K562 (cell line): ENCODE data around the gene ARPC4.

Experiments used
- BRCA1 ChIP-seq, 2 experiments: fragments of 450-650 bp in 1 of 2; sonication (generic) in 1 of 2; formaldehyde crosslinking in 1 of 2; IDR thresholded peaks; 2 replicates each; pipeline versions ENCODE4 v1.5.0 to v1.6.1; 2017 to 2020; ENCODE audit warnings: mild to moderate bottlenecking in 1 of 2, missing genetic modification reagents in 1 of 2
- EHMT2 ChIP-seq: fragments of 450-650 bp; IDR thresholded peaks from 2 replicates; pipeline ENCODE4 v1.6.1; 2018; ENCODE audit warnings: antibody characterized with exemption
- EWSR1 ChIP-seq: fragments of 450-650 bp; IDR thresholded peaks from 2 replicates; pipeline ENCODE4 v1.6.1; 2018; ENCODE audit warnings: borderline replicate concordance, mild to moderate bottlenecking, low read depth, moderate library complexity; ENCODE audit not compliant: partially characterized antibody
- MTA3 ChIP-seq: fragments of 450-650 bp; formaldehyde crosslinking; IDR thresholded peaks from 2 replicates; pipeline ENCODE4 v1.6.1; 2017; ENCODE audit warnings: mild to moderate bottlenecking, borderline replicate concordance
- RCOR1 ChIP-seq, 2 experiments: IDR thresholded peaks; 2 replicates each; pipeline ENCODE4 v1.6.1; 2012; ENCODE audit warnings: low read depth in 2 of 2, low read length in 2 of 2, borderline replicate concordance in 1 of 2, improper control_type of control experiment in 1 of 2
- ZSCAN32 ChIP-seq: fragments of 450-650 bp; formaldehyde crosslinking; IDR thresholded peaks from 2 replicates; pipeline ENCODE4 v1.4.0; 2020; ENCODE audit warnings: mild to moderate bottlenecking, moderate library complexity
- TF ChIP-seq, protein P1 (sequence below): fragments of 250-450 bp; sonication (Bioruptor Pico); IDR thresholded peaks from 2 replicates; pipeline ENCODE4 v1.5.1; 2021; ENCODE audit warnings: mild to moderate bottlenecking
- TF ChIP-seq, protein P2 (sequence below), 3 experiments: IDR thresholded peaks in 2 of 3; conservative IDR thresholded peaks in 1 of 3; 2 replicates each; pipeline ENCODE4 v1.5.1; 2011 to 2012; ENCODE audit warnings: low read length in 3 of 3, mild to moderate bottlenecking in 3 of 3, control low read depth in 2 of 3, improper control_type of control experiment in 1 of 3, inconsistent platforms in 1 of 3, low read depth in 1 of 3, mixed read lengths in 1 of 3, moderate library complexity in 1 of 3; ENCODE audit not compliant: insufficient read depth in 2 of 3
- TF ChIP-seq, protein P3 (sequence below), 2 experiments: fragments of 450-650 bp in 1 of 2; sonication (generic) in 1 of 2; formaldehyde crosslinking in 1 of 2; IDR thresholded peaks; 2 replicates each; pipeline versions ENCODE4 v1.7.1 to v1.9.0; 2016 to 2022; ENCODE audit warnings: inconsistent platforms in 1 of 2, mild to moderate bottlenecking in 1 of 2, missing genetic modification reagents in 1 of 2

DNA sequence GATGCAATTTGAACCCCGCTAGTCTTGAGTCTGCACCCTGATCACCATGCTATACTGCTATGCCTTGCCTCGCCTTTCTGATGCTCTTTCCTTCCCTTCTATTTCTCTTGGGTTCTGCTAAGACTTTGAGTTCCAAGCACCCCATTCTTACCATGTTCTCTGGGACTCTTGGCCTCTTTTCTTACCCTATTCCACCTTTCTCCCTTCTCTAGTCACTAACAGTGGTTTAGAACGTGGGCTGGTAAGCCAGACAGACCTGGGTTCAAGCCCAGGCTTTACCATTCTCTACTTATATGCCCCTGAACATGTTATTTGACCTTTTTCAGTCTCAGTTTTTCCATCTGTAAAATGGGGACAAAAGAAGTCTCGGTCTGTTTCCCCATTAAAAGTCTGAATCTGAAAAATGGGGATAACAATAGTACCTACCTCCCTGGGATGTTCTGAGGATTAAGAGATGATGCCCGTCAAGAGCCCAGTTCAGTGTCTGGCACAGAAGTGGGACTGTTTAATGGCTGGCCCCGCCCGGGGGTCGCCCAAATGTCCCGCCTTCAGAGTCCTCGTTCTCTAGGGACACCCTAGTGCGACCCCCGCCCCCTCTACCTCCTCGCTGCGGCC is 985 bp upstream of the ARPC4 start:
- TF ChIP-seq EHMT2, result no peak
- TF ChIP-seq MTA3, result peak; percentile 18; the same call in 1 of the 2 replicates
- TF ChIP-seq, protein P1, sequence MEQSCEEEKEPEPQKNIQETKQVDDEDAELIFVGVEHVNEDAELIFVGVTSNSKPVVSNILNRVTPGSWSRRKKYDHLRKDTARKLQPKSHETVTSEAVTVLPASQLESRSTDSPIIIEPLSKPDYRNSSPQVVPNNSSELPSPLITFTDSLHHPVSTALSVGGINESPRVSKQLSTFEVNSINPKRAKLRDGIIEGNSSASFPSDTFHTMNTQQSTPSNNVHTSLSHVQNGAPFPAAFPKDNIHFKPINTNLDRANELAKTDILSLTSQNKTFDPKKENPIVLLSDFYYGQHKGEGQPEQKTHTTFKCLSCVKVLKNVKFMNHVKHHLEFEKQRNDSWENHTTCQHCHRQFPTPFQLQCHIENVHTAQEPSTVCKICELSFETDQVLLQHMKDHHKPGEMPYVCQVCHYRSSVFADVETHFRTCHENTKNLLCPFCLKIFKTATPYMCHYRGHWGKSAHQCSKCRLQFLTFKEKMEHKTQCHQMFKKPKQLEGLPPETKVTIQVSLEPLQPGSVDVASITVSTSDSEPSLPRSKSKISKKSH (CRISPR knock-in tag), result peak; percentile 62; the same call in 1 of the 2 replicates
- TF ChIP-seq, protein P2, sequence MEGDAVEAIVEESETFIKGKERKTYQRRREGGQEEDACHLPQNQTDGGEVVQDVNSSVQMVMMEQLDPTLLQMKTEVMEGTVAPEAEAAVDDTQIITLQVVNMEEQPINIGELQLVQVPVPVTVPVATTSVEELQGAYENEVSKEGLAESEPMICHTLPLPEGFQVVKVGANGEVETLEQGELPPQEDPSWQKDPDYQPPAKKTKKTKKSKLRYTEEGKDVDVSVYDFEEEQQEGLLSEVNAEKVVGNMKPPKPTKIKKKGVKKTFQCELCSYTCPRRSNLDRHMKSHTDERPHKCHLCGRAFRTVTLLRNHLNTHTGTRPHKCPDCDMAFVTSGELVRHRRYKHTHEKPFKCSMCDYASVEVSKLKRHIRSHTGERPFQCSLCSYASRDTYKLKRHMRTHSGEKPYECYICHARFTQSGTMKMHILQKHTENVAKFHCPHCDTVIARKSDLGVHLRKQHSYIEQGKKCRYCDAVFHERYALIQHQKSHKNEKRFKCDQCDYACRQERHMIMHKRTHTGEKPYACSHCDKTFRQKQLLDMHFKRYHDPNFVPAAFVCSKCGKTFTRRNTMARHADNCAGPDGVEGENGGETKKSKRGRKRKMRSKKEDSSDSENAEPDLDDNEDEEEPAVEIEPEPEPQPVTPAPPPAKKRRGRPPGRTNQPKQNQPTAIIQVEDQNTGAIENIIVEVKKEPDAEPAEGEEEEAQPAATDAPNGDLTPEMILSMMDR (IDR thresholded peaks at IDR 0.05 in 2 of 3, conservative IDR thresholded peaks at IDR 0.05 in 1 of 3; ENCODE audit: insufficient read depth in 2 of 3, low read depth in 1 of 3, low read length in 3 of 3), result no peak; a peak in 1 of 6 replicates
- TF ChIP-seq EWSR1, result no peak
- no peak for TF ChIP-seq ZSCAN32 (CRISPR knock-in tag)
- peak in 1 of 2 experiments; percentile 64; a peak in 2 of 4 replicates for TF ChIP-seq RCOR1 (IDR thresholded peaks at IDR 0.05; ENCODE audit: borderline replicate concordance in 1 of 2, low read depth in 2 of 2, low read length in 2 of 2)
- no peak for TF ChIP-seq BRCA1 (IDR thresholded peaks at IDR 0.05)
- TF ChIP-seq BRCA1 (CRISPR knock-in tag; IDR thresholded peaks at IDR 0.05), result no peak
- TF ChIP-seq, protein P3, sequence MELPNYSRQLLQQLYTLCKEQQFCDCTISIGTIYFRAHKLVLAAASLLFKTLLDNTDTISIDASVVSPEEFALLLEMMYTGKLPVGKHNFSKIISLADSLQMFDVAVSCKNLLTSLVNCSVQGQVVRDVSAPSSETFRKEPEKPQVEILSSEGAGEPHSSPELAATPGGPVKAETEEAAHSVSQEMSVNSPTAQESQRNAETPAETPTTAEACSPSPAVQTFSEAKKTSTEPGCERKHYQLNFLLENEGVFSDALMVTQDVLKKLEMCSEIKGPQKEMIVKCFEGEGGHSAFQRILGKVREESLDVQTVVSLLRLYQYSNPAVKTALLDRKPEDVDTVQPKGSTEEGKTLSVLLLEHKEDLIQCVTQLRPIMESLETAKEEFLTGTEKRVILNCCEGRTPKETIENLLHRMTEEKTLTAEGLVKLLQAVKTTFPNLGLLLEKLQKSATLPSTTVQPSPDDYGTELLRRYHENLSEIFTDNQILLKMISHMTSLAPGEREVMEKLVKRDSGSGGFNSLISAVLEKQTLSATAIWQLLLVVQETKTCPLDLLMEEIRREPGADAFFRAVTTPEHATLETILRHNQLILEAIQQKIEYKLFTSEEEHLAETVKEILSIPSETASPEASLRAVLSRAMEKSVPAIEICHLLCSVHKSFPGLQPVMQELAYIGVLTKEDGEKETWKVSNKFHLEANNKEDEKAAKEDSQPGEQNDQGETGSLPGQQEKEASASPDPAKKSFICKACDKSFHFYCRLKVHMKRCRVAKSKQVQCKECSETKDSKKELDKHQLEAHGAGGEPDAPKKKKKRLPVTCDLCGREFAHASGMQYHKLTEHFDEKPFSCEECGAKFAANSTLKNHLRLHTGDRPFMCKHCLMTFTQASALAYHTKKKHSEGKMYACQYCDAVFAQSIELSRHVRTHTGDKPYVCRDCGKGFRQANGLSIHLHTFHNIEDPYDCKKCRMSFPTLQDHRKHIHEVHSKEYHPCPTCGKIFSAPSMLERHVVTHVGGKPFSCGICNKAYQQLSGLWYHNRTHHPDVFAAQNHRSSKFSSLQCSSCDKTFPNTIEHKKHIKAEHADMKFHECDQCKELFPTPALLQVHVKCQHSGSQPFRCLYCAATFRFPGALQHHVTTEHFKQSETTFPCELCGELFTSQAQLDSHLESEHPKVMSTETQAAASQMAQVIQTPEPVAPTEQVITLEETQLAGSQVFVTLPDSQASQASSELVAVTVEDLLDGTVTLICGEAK (IDR thresholded peaks at IDR 0.05), result no peak
- TF ChIP-seq, protein P3 (CRISPR knock-in tag; IDR thresholded peaks at IDR 0.05), result no peak
